MM.1S (cell line): Measurements from ENCODE around the gene ALOX12B.

Experiments
- DNase-seq: peaks from one replicate; pipeline ENCODE4 v3.0.0-alpha.2; 2015
- H2AFZ ChIP-seq: fragments of 300-600 bp; sonication (generic); 2 replicates; pipeline ENCODE4 v1.6.0; 2016; ENCODE audit warnings: antibody characterized with exemption, low read length
- H3F3A ChIP-seq: fragments of 300-600 bp; sonication (generic); 2 replicates; pipeline ENCODE4 v1.6.1; 2016; ENCODE audit warnings: mild to moderate bottlenecking, antibody characterized with exemption, low read length, moderate library complexity, mixed read lengths; ENCODE audit not compliant: insufficient read depth
- H3K27ac ChIP-seq: fragments of 300-600 bp; sonication (generic); 2 replicates; pipeline ENCODE4 v1.5.1; 2016; ENCODE audit warnings: mild to moderate bottlenecking, low read length
- H3K27me3 ChIP-seq: fragments of 300-600 bp; sonication (generic); replicated peaks from 2 replicates; pipeline ENCODE4 v1.6.0; 2016; ENCODE audit warnings: low read length; ENCODE audit not compliant: insufficient read depth
- H3K36me3 ChIP-seq: fragments of 300-600 bp; sonication (generic); replicated peaks from 2 replicates; pipeline ENCODE4 v1.6.1; 2016; ENCODE audit warnings: mild to moderate bottlenecking, low read length, mixed read lengths; ENCODE audit not compliant: insufficient read depth
- H3K4me1 ChIP-seq: fragments of 300-600 bp; sonication (generic); 2 replicates; pipeline ENCODE4 v1.6.1; 2016; ENCODE audit warnings: low read length, mixed read lengths
- H3K4me2 ChIP-seq: fragments of 300-600 bp; sonication (generic); 2 replicates; pipeline ENCODE4 v1.6.0; 2016; ENCODE audit warnings: low read depth, low read length
- H3K4me3 ChIP-seq: fragments of 300-600 bp; sonication (generic); 2 replicates; pipeline ENCODE4 v1.5.1; 2016; ENCODE audit warnings: low read length, mixed read lengths
- H3K79me2 ChIP-seq: fragments of 300-600 bp; sonication (generic); 2 replicates; pipeline ENCODE4 v1.6.1; 2016; ENCODE audit warnings: mixed run types, low read length, mixed read lengths
- H3K9ac ChIP-seq: fragments of 300-600 bp; sonication (generic); 2 replicates; pipeline ENCODE4 v1.6.1; 2016; ENCODE audit warnings: low read length, mixed read lengths
- H3K9me2 ChIP-seq: fragments of 300-600 bp; sonication (generic); replicated peaks from 2 replicates; pipeline ENCODE4 v1.6.1; 2016; ENCODE audit warnings: mild to moderate bottlenecking, low read length, mixed read lengths; ENCODE audit not compliant: insufficient read depth
- H3K9me3 ChIP-seq: fragments of 300-600 bp; sonication (generic); replicated peaks from 2 replicates; pipeline ENCODE4 v1.6.1; 2016; ENCODE audit warnings: mild to moderate bottlenecking, low read length, mixed read lengths; ENCODE audit not compliant: insufficient read depth
- H4K20me1 ChIP-seq: fragments of 300-600 bp; sonication (generic); 2 replicates; pipeline ENCODE4 v1.6.1; 2016; ENCODE audit warnings: mild to moderate bottlenecking, low read length, moderate library complexity, mixed read lengths; ENCODE audit not compliant: insufficient read depth
- CTCF ChIP-seq: fragments of 300-600 bp; sonication (generic); IDR thresholded peaks from 2 replicates; pipeline ENCODE4 v1.5.1; 2016; ENCODE audit warnings: antibody characterized with exemption, low read length, mixed read lengths
- EZH2 ChIP-seq: fragments of 300-600 bp; sonication (generic); optimal IDR thresholded peaks from 2 replicates; pipeline ENCODE3; 2017; ENCODE audit warnings: low read depth, mild to moderate bottlenecking, antibody characterized with exemption, low read length, mixed read lengths
- EZH2phosphoT487 ChIP-seq: fragments of 300-600 bp; sonication (generic); IDR thresholded peaks from 2 replicates; pipeline ENCODE4 v1.6.1; 2018; ENCODE audit warnings: antibody characterized with exemption, low read length

Gene ALOX12B

GRCh38 chr17:8096541-8096940 is 9.0 kb upstream of the ALOX12B start:
- Histone ChIP-seq H3K9ac (no peak overlapping the region), H3K27ac (no peak overlapping the region), H3F3A (no peaks in the 10 kb centered on the region), H3K4me1 (no peaks in the 10 kb centered on the region), H3K4me2 (no peak overlapping the region), H4K20me1 (no peaks in the 10 kb centered on the region), H3K27me3 (peaks cover 56% of the 10 kb centered on the region), H2AFZ (no peak overlapping the region), H3K4me3 (no peak overlapping the region), H3K9me3 (no peaks in the 10 kb centered on the region), H3K79me2 (no peaks in the 10 kb centered on the region), H3K36me3 (no peaks in the 10 kb centered on the region), H3K9me2 (no peaks in the 10 kb centered on the region)
- DNase-seq = no peak
- TF ChIP-seq EZH2phosphoT487 = no peak
- no peak for TF ChIP-seq EZH2
- TF ChIP-seq CTCF = no peak

GRCh38 chr17:8095361-8095760 is 7.8 kb upstream of the ALOX12B start:
- Histone ChIP-seq H3K4me1 (no peaks in the 10 kb centered on the region), H3K4me2 (no peak overlapping the region), H3K4me3 (no peak overlapping the region), H3K27me3 (peaks cover 67% of the 10 kb centered on the region), H3K36me3 (no peaks in the 10 kb centered on the region), H2AFZ (no peak overlapping the region), H3F3A (no peaks in the 10 kb centered on the region), H3K79me2 (no peaks in the 10 kb centered on the region), H3K9ac (no peak overlapping the region), H4K20me1 (no peaks in the 10 kb centered on the region), H3K27ac (no peak overlapping the region), H3K9me2 (no peaks in the 10 kb centered on the region), H3K9me3 (no peaks in the 10 kb centered on the region)
- no peak for DNase-seq
- TF ChIP-seq EZH2phosphoT487 (no peak), EZH2 (no peak), CTCF (no peak)

- Histone ChIP-seq H3K4me3 (no peak overlapping the region), H3K4me1 (no peaks in the 10 kb centered on the region), H2AFZ (no peak overlapping the region), H3K9me2 (no peaks in the 10 kb centered on the region), H3K36me3 (no peaks in the 10 kb centered on the region), H3K27ac (no peak overlapping the region), H3K27me3 (peaks cover 95% of the 10 kb centered on the region), H4K20me1 (no peaks in the 10 kb centered on the region), H3K9ac (no peak overlapping the region), H3F3A (no peaks in the 10 kb centered on the region), H3K9me3 (no peaks in the 10 kb centered on the region), H3K4me2 (no peak overlapping the region), H3K79me2 (no peaks in the 10 kb centered on the region)
- DNase-seq = no peak
- TF ChIP-seq EZH2 (no peak), CTCF (no peak), EZH2phosphoT487 (no peak)
Measured at GRCh38 chr17:8091033-8091687, 3.6 kb upstream of the ALOX12B start.
